RKO (cell line): ENCODE measurements around the gene PGBD1.
"Not testable (repeated sequence)": the region's sequence is repeated elsewhere in the genome, so short reads cannot be mapped to it uniquely, and the experiment has no call there.

Source experiments
- DNase-seq: peaks from one replicate; pipeline ENCODE4 v3.0.0-alpha.2; 2016; ENCODE audit warnings: low spot score

The PGBD1 gene

GRCh38 chr6:28274888-28275287, 6.5 kb upstream of the PGBD1 start:
- DNase-seq: no peak

DNA sequence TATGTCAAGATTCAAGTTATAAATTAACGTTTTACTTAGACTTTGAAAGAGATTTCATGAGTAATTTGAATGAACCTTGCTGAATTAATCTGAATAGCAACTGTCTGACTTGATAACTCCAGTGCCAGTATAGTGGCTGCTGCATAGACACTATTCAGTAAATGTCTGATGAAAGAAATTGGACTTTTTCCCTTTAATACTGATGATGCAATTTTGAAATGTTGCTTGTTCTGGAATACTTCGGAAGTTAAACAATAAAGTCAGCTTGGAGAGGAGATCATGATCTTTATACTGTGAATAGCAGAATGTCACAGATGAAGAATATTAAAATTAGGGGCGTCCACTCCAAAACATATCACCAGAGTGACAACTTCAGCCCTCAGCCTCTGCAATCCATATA, 3.6 kb upstream of the PGBD1 start:
- no peak for DNase-seq

GRCh38 chr6:28280595-28281287, 631 bp upstream of the PGBD1 start:
- no peak for DNase-seq

DNA sequence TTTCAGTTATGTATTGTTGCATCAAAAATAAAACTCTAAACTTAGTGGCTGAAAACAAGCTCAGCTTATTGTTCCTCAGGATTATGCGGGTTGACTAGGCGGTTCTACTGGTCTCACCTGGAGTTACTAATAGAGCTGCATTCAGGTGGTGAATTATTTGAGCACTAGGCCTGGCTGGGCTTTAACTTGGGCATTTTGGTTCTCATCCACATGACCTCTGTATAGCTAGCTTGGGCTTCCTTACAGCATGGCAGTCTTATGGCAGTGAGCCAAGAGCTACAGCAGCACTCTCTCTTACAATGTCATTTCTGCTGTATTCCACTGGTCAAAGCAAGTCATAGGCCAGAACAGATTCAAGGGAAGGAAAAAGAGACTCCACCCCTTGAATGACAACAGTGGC, 1.6 kb downstream of the PGBD1 start:
- DNase-seq: peak; percentile 35

DNA sequence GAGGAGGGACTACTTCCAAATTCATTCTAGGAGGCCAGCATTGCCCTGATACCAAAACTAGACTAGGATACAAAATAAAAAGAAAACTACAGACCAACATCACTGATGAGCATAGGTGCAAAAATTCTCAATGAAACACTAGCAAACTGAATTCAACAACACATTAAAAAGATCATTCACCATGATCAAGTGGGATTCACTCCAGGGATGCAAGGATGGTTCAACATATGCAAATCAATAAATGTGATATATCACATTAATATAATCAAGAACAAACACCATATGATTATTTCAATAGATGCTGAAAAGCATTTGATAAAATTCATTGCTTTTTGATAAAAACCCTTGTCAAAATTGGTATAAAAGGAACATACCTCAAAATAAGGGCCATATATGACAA, 10.2 kb downstream of the PGBD1 start:
- no peak for DNase-seq

DNA sequence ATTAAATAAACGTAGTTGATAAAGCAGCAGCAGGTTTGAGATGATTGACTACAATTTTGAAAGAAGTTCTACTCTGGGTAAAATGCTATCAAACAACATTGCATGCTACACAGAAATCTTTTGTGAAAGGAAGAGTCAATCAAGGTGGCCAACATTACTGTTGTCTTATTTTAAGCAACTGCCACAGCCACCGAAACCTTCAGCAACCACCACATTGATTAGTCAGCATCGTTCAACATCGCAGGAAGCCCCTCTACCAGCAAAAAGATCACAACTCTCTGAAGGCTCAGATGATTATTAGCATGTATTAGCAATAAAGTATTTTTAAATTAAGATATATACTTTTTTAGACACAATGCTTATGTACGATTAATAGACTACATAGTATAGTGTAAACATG, 14.0 kb downstream of the PGBD1 start:
- no peak for DNase-seq

DNA sequence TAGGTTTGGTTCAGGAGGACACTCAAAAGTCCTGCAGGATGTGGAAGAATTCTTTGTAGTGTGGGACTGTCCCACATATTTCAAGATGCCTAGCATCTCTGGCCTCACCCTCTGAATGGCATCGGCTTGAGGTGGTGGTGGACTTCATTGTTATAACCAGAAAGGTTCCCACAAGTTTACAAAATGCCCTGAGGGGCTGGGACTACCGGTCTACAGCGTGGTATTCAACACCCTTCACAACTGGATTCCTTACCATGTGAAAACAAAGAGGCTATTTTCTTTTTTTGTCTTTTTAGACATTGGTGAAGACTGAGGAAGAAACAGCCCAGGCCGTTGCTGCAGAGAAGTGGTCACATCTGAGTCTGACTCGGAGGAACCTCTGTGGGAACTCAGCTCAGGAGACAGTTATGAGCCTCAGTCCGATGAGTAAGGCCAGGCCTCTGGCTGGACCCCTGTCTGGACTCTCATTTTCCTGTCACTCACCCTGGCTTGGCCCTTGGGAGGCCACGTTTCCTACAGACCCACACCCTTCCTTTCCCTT, 15.2 kb downstream of the PGBD1 start:
- no peak for DNase-seq

GRCh38 chr6:28303570-28303969, 22.2 kb downstream of the PGBD1 start:
- no peak for DNase-seq

DNA sequence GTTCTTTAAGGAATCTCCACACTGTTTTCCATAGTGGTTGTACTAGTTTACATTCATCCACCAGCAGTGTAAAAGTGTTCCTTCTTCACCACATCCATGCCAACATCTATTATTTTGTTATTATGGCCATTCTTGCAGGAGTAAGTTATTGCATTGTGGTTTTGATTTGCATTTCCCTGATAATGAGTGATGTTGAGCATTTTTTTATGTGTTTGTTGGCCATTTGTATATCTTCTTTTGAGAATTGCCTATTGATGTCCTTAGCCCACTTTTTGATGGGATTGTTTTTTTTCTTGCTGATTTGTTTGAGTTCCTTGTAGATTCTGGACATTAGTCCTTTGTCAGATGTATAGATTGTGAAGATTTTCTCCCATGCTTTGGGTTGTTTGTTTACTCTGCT, 25.0 kb downstream of the PGBD1 start:
- not testable (repeated sequence) for DNase-seq

DNA sequence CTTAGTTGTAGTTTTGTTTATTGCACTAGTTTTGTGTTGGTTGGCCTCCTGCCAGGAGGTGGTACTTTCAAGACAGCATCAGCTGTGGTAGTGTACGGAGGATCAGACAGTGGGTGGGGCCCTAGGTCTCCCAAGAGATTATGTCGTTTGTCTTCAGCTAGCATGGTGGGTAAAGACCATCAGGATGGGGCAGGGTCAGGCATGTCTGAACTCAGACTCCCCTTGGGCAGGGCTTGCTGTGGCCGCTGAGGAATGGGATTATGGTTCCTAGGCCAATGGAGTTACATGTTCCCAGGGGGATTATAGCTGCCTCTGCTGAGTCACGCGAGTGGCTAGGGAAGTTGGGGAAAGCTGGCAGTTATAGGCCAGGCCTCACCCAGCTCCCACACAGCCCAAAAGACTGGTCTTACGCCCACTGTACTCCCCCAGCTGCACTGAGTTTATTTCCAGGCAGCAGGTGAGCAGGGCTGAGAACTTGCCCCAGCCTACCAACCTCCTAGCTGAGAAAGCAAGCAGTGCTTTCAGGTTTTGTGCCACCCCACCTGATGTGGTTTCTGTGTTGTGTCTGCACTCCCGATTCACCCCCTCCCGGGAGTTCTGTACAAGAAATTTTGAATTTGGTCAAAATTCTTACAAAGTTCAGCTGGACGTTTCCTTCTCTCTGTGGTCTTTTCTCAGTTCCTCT, 29.9 kb downstream of the PGBD1 start:
- no peak for DNase-seq

- no peak for DNase-seq
These were observed 31.6 kb downstream of the PGBD1 start for GRCh38 chr6:28312939-28313338.

- DNase-seq: no peak
These were observed 34.3 kb downstream of the PGBD1 start for GRCh38 chr6:28315628-28316027.

- peak; percentile 59 for DNase-seq
These were observed 36.5 kb downstream of the PGBD1 start for GRCh38 chr6:28317866-28318265.

DNA sequence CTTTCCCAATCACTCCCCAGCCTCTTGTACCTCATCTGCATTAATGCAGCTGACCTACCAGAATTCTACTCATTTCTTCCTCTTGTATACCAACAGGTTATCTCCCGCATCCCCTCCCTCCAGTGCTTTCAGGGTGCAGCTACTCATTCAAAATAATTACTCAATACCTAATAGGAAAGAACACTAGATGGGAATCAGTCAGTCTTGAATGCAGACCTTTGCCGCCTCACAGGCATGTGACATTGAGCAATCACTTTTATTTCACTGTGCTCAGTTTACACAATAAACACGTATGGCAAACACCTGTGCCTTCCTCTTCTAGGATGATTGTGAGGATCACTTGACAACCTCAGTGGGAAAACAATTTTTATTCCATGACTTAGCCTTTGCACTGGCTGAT, 41.3 kb downstream of the PGBD1 start:
- no peak for DNase-seq

DNA sequence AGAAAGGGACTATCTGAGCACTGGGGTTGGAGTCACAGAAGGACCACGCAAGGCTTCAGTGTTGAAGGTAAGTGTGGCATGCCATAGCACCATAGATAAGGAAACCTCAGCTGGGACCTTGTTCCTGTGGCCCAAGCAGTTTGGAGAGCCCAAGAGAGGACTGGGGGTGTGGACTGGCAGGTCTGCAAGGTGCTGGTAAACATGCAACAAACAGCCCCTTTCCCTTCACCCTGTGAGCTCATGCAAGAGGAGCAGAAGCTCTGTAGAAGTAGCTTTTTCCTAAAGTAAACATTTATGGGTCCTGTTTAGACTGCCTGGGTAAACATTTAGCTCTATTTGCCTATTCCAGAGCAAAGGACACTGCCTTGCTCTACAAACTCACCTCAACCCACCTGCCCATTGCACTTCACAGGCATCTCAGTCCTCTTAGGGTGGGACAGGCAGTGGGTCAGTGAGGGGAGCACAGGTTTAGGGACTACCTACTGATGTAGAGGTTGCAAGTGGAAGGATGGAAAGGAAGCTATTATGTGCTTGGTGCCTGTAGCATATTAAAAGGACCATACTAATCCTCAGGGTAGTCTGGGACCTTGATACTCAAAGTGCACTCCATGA, 42.5 kb downstream of the PGBD1 start:
- no peak for DNase-seq

DNA sequence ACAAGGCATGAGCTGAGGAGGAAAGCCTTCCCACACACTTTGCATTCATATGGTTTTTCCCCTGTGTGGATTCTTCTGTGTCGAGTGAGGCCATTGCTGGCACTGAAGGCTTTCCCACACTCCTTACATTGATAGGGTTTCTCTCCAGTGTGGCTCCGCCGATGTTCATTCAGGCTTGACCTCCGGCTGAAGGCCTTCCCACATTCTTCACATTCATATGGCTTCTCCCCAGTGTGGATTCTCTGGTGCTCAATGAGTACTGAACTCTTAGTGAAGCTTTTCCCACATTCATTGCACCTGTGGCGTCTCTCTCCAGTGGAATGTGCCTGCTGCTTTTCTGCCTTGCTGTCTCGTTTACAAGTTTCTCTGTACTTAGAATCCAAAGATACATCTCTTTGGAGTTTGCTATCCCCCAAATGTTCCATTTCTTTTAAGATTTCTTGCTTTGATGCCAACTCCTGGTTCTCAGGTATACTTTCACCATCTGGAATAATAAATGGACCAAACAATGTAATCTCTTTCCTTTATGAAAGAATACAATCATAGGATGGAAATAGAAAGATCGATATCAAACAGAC, 45.1 kb downstream of the PGBD1 start:
- no peak for DNase-seq

- no peak for DNase-seq
These were observed 48.7 kb downstream of the PGBD1 start for GRCh38 chr6:28330041-28330440.

DNA sequence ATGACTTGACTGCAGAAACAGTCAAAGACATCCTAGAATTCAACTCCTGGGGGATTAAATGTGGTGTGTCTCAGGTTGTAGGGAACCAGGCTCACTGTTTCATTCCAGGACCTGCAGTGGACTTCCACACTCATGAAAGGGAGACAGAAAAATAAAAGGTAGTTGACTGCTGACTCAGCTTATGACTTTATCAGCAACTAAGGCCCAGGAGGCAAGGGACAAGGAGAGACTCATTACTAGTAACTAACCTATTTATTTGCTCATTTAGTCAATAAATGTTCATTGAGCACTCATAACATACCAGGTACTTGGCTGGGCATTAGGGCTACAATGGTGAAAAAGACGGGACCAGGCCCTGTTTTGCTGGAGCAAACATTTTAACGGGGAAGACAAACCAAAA, 51.7 kb downstream of the PGBD1 start:
- no peak for DNase-seq

GRCh38 chr6:28333599-28334018, 52.2 kb downstream of the PGBD1 start:
- DNase-seq: no peak

GRCh38 chr6:28334286-28335039, 53.1 kb downstream of the PGBD1 start:
- no peak for DNase-seq

DNA sequence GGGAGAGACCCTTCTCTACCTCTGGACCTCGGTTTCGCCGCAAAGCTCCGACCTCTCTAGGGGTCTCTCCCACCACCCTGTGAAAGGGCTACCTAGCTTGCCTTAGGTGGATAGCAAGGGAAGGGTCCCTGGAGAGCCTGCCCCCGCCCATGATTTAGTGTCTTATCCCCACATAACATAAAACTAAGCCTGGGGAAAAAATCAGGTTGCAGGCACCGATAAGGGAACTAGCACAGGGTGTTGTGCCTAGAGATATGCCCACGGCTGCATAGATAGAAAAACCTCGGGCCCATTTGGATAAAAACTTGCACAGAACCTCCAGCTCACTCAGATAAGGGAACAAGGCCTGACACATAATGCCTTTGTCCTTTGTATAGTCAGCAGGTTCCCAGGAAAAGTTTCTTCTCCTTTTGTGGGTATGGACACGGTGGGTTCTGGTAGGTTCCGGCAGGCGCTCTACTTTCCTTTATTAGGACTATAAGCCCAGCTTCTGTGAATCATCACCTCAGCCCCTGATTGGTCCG, 53.7 kb downstream of the PGBD1 start:
- no peak for DNase-seq
